Activated CD4-positive, CD25-positive, alpha-beta regulatory T cell treated with anti-CD3 and anti-CD28 coated beads, Interleukin-2, amount 50 U/mL, for 24 hours (primary cell): Measurements from ENCODE around the gene MRGPRD.
"Not testable (repeated sequence)": the region's sequence is repeated elsewhere in the genome, so short reads cannot be mapped to it uniquely, and the experiment has no call there.

ENCODE experiments used
- ATAC-seq, 2 donors: fragments of 150-1000 bp; cut with Tn5 transposase; one replicate each; pipeline ENCODE4 v1.10.0; 2021; ENCODE audit warnings: mild to moderate bottlenecking in 1 of 2, moderate library complexity in 1 of 2

The MRGPRD gene

DNA sequence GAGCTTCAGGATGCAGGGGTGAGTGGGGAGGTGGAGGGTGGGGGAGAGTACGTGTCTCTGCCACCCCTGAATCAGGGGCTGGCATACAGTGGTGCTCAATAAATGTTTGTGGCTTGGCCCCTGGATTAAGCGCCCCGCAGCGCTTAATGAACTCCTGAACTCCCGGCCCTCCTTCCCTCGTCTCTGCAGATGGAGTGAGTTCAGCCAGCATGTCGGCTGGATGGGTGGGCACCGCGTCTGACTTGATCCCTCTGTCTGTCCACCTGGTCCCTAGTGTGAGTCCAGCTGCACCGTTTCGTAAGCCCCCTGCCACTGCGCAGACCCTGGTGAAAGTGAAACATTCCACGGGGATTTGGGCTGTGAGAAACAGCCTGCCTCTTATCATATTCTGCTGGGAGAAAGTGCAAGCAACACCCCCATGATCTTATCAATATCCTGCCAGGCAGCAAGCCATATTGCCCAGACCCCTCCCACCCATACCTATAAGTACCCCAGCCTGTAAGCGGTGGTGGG, 12.0 kb upstream of the MRGPRD start:
- no peak for ATAC-seq

DNA sequence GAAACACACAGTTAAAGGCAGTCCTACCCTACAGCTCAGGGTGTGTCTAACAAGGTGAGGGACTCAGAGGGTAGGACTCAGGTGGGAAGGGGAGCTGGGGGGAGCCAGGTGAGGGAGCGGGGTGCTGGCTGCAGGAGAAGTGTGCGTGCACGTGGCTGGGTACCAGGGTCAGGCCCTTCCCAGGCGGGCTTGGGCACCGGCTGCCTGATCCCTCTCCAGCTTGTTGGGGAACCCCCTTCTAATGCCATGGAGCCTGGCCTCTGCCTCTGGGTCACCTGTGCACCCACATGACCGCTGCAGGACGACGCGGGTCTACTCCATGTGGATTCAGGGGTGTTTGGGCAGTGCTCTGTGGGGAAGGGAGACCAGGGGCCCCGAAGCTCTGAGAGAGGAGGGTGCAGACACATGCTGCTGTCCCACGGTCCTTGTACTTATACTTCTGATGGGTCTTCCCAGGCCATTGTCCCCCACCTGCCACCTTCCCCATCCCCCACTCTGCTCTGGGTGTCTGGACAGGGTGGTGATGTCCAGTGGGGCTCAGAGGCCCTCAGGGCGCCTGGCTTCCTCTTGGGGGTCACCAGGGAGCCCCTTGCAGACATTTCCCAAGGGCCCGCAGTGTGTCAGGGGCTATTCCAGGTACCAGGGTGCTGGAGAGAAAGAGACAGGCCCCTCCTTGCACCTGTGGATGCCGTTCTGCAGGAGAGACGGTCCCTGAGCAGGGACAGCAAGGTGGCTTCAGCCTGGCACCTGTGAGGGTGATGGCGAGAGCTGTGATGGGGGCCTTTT, 10.4 kb upstream of the MRGPRD start:
- ATAC-seq = no peak

DNA sequence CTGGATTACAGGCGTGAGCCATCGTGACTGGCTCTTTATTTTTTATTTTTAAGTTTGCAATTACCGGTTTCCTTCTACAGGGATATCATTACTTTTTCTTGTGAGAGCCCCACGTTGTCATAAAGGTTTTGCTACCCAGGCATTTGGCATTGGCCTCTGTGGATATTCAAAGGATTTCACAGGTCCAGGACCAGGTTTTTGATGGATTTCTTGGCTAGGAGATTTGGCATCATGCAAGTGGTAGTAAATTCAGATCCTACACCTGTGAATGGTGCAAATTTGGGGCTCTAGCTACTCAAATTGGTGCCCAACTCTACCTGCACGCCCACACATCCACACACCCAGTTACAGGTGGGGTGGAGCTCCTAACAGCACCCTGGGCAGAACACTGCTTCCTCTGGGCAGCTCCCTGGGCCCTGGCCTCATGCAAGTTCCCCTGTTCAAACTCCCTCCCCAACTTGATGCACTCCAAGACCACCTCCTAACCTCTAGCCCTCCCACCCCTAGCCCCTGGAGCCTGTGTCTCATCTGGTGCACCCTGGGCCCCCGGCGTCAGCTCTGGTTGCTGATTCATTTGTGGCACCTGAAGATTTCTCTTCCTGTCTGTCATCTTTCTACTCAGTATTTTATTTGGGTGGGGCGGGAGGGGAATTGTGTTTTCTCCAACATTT, 9.3 kb upstream of the MRGPRD start:
- ATAC-seq = no peak

DNA sequence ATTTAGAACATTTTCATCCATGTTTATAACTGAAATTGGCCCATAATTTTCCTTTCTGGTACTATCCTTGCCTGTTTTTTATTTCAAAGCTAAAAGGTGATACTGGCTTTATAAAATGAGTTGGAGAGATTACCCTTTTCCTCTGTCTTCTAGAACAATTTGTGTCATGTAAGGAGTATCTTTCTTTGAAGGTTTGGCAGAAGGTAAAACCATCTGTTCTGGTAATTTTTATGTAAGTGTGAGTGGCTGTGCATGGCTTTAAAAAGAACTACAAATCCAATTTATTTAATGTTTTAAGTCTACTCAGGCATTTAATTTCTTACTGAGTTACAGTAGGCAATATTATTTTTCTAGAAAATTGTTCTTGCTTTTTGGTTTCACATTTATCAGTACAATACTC, 7.7 kb upstream of the MRGPRD start:
- no peak for ATAC-seq

DNA sequence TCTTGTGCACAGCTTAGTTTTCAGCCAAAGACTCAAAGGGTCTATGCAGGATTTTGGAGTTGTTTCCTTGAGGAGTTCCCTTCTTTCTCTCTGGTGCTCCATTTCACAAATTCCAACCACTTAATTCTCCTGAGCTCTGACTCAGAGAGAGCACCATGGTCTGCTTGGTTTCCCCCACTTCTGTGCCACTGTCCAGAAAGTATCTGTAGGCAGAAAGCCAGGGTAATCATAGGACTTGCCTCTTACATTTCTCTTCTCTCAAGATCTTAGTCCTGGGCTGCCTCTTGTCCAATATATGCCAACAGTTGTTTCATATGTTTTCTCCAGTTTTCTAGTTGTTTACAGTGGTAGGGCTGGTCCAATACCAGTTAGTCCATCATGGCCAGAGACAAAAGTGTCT, 6.4 kb upstream of the MRGPRD start:
- no peak for ATAC-seq

DNA sequence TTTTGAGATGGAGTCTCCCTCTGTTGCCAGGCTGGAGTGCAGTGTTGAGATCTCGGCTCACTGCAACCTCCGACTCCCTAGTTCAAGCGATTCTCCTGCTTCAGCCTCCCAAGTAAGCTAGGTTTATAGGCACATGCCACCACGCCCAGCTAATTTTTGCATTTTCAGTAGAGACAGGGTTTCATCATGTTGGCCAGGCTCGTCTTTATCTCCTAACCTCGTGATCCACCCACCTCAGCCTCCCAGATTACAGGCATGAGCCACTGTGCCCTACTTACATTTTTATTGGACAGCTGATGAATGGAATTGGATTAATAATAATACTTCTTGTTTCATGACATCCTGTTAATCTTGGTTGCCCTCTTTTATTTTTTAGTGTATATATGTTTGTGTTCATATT, 3.0 kb upstream of the MRGPRD start:
- ATAC-seq = no peak

DNA sequence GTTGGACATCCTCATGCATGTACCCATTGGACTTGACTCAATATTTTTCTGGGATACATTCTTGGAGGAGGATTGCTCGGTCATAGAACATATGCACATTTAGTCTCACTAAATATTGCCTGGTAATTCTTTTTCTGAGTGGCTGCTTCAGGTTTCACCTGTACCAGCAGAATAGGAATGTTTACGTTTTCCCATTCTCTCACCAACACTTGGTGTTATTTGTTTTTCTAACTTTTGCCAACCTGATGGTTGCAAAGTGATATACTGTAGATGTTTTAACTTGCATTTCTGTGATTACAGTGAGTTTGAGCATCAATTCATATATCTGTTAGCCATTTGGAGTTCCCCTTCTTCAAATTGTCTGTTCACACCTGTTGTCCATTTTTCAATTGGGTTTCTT, 1.3 kb upstream of the MRGPRD start:
- no peak for ATAC-seq

DNA sequence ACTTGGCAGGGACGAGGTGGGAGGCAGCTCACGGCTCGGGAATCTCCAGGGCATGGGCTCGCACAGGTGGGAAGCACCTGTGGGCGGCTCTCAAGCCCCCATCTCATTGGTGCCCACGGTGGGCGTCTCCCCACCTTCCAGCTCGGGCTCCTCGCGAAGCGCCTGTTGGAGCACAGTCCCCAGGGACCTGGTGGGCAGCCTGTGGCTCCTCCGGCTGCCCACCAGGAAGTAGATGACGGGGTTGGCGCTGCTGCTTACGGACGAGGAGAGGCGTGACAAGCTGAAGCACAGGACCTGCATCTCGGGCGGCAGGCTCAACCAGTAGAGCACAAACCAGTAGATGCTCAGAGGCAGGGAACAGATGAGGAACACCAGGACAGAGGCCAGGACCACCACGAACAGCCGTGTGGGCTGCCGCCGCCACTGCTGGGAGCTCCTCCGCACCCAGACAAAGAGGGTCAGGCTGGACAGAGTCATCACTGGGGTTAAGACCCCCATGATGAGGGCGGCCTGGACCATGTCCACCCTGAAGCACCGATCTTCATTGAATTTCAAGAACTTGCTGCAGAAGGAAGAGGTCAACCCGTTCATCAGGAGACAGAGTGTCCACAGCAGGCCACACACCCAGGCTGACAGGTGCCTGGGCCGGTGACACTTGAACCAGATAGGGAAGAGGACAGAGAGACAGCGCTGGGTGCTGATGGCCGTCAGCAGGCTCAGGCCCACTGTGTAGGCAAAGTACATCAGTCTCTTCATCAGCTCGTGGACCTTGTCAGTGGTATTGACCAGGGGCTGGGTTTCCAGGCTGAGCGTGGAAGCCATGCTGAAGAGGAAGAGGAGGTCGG, 633 bp downstream of the MRGPRD start:
- ATAC-seq = no peak

DNA sequence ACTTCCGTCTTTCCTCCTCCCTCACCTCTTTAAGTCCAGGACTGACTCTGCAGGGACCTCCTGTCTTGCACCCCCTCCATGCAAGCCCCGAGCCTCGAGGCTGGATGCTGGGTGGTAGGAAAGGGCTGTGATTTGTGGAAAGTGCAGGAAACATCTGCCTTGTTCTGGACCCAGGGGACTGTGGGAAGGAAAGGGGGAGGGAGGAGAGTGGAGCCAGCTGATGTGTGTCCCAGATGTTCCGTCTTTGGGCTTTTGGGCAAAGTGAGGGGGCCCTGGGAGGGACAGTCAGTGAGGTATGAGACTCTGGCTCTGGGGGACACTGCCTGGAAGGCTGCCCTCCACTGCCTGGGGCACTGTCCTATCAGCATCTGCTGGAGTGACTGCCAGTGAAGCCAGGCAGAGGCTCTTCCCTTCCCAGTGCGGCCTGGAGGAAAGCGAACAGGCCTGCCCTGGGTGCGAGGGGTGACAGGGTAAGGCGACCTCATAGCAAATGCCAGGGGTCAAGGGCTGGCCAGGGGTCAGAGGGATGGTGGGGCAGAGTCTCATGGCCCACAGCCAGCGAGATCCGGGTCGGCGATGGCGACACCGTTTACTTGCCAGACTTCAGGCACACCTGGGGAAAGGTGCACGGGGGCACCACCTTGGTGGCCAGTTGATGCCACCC, 1.7 kb downstream of the MRGPRD start:
- no peak for ATAC-seq

DNA sequence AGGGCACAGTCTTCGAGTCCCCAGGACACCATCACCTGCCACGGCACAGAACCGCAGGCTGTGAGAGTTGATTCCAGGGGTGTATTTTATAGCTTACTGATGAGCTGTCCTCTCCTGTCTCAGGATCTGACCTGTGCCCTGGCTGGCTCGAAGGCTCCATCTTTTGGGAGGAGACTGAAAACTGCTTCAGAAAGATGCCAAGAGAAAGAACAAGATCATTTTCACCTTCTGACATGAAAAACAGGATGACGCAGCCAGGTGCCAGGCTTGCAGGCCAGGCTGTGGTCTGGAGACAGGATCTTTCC, 2.2 kb downstream of the MRGPRD start:
- no peak for ATAC-seq

DNA sequence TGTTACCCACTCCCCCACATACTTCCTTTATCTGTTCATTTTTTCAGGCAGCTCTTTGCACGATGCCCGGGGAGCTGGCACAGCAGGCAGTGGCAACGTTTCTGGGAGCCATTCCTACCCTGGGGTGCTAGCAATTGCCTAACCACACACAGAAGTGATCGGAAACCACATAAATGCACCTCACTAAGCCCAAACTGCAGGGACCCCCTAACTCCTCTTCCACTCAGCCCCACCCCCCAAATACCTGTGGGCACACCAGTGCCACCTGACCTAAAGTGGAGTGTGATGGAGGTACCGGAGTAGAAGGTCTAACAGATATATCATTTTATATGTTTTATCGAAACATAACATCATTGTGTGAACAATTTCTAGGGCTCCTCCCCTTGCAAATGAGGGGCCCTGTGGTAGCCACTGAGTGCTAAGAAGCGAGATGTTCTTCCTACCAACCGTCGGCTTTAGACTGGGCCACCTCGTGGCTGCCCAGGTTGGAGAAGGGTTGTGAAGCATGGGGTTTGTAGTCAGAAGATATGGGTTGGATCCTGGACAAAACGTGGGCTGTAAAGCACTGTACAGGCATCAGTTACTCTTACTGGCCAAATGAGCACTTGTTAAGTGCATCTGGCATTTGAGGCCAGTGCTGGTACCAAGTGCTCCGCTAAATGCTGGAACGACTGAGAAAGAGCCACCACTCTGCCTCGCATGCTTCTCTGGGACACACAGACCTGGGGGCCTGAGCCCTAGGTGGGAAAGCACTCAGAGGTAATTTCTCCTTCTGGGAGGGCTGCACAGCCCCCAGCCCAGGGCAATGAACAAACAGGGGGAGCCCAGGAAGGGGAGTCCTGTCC, 2.8 kb downstream of the MRGPRD start:
- no peak for ATAC-seq

DNA sequence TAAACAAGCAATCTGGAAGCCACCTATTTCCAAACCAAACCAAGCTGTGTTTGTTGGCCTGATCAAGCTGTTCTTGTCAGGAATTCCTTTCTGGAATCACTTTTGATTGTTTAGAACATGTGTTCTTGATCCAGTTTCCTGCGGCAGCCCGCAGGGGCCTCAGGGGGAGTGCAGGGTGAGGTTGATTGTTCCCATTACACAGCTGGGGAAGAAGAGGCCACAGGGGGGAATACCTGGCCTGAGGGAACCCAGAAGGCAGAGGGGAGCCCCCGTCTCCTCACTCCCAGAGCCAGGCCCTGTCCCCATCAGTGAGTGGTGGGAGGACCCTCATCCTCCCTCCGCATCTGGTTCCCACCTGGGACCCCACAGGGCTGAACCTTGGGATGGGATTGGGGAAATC, 4.2 kb downstream of the MRGPRD start:
- no peak for ATAC-seq

DNA sequence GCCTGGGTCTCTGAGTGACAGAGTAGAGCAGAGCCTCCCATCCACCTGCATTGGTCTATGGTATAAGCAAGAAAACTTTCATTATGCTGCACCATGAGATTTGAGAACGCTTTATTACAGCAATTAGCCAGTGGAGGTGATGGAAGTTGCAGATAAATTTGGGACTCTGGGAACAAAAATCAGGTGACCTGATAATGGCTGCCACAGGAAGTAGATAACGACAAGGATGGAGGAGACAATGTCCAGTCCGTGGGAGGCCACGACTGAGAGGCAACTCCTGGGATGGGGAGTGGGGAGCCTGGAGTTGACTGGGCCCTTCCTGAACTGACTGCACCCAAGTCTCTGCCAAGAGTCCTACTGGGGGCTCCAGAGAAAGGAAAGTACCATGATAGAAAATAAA, 4.7 kb downstream of the MRGPRD start:
- ATAC-seq = no peak

DNA sequence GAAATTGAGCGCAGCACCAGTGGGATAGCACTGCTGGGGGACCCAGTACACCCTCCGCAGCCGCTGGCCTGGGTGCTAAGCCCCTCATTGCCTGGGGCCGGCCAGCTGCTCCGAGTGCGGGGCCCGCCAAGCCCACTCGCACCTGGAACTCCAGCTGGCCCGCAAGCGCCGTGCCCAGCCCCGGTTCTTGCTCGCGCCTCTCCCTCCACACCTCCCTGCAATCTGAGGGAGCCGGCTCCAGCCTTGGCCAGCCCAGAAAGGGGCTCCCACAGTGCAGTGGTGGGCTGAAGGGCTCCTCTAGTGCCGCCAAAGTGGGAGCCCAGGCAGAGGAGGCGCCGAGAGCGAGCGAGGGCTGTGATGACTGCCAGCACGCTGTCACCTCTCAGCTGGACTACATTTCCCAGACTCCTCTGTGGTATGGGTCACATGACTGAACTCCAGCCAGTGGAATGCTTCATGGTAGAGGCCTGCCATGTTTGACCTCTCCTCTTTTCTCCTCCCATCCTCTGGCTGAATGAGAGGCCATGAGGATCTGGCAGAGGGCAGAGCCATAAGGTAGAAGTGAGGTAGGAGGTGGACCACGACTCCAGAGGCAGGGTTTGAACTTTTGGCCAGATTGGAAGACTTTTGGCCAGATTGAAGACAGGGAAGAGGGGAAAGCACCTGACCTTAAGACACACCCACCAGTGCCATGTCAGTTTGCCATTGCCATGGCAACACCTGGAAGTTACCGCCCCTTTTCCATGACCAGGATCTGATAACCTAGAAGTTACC, 6.2 kb downstream of the MRGPRD start:
- peak; percentile 58 to 77 for ATAC-seq

DNA sequence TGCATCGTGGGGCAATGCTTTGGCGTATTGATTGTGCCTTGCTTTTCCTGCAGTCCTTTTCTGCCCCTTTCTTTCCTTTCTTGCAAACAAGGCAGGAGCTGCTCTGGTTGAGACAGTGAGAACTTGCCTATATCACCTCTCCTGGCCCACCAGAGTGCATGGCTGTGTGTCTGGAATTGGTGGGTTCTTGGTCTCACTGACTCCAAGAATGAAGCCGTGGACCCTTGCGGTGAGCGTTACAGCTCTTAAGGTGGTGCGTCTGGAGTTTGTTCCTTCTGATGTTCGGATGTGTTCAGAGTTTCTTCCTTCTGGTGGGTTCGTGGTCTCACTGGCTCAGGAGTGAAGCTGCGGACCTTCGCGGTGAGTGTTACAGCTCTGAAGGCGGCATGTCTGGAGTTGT, 7.1 kb downstream of the MRGPRD start:
- ATAC-seq = not testable (repeated sequence)

DNA sequence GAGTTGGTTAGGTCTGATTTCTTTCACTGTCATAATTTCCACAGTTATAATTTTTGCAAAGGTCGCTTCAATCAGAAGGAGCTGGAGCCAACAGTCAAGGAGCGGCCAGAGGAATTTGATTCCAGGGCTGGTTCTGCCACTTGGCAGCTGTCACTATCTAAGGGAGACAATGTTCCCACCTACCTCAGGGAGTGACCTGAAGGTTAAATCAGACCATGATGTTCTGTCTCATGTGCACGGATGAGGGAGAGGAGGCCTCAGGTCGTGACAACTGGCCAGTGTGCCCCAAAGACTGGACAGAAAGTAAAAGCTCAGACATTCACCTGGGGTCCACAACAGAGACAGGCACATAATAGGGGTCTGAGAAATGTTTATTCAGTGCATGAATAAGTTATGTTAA, 7.6 kb downstream of the MRGPRD start:
- no peak for ATAC-seq

DNA sequence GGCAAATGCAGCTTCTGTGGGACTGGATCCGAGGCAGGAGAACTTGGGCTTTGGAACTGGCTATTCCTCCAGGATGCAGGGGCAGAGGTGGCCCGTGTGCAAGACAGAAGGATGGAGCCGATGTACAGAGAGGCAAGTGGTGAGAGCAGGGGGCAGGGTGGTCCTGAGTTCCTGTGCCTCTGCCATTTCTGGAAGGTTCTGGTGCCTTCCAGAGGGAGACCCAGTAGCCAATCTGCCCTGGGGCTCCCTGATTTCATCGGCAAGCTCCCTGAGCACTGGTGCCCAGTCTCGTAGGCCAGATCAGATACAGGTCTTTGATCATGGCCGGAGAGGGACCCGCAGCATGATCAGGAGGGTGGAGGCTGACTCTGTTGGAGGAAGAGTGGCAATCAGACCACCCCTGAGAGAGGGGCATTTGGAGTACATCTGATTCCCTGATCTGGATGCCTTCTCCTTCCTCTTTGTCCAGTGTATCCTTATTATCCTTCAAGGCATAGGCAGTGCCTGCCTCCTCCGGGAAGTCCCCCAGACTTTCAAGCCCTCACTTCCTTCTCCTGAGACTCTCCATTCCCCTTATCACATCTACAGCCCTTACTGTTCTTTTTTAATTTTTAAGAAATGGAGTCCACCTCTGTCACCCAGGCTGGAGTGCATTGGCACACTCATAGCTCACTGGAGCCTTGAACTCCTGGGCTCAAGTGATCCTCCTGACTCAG, 9.7 kb downstream of the MRGPRD start:
- ATAC-seq = no peak

DNA sequence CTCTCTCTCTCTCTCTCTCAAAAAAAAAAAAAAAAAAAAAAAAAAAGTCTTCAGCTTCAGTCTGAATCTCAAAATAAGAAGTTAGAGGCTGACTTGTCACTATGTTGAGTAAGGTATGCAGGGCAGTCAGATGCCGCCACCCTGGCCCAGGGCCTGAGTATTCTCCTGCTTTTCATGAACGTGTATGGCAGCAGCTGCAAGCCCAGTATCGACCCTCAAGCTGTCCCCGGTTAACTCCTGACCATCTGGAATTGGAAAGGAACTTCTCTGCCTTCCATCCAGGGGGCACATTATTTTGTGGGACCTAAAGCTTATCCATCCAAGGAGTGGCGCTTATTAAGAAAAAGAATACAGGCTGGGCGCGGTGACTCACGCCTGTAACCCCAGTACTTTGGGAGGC, 11.4 kb downstream of the MRGPRD start:
- ATAC-seq = no peak

DNA sequence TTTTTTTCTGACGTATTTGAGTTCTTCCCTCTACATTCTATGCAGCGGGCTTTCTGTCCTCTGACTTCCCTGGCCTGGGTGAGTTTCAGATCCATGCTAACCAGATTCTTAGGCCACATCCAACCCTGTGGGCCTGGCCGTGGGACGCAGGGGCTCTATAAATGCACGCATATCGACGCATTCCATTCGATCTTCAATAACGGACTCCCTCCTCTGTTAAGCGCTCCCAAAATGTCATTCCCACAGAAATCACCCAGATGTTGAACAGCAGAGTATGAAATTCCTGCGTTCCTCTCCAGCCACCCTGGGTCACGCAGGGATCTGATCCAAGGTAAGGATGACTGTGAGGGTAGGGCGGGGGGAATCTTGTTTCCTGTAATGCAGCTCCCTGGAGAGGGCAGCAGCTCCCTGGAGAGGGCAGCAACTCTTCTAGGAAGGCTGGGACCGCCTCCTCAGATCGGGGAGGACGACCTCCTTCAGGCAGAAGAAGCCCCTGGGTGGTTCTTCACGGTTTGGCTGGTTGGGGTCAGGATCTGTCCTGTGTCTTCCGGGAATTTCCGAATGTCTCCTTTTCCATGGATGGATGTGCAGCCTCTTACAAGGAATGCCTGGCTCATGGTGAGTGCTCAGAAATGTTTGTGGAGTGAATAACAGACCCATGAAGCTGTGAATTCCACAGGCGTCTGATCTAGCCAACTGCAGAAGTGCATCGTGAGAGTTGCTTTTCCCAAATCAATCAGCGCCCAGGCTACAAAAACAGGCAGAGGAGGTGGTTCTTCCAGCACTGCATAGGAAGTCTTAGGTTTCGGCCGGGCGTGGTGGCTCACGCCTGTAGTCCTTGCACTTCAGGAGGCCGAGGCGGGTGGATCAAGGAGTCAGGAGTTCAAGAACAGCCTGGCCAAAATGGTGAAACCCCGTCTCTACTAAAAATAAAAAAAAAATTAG, 12.2 kb downstream of the MRGPRD start:
- no peak for ATAC-seq
